ENCODE data around the gene HOXB9.
A peak's percentile ranks its signal among the peaks of the same experiment; 100 is the strongest.

HOXB9 gene

DNA sequence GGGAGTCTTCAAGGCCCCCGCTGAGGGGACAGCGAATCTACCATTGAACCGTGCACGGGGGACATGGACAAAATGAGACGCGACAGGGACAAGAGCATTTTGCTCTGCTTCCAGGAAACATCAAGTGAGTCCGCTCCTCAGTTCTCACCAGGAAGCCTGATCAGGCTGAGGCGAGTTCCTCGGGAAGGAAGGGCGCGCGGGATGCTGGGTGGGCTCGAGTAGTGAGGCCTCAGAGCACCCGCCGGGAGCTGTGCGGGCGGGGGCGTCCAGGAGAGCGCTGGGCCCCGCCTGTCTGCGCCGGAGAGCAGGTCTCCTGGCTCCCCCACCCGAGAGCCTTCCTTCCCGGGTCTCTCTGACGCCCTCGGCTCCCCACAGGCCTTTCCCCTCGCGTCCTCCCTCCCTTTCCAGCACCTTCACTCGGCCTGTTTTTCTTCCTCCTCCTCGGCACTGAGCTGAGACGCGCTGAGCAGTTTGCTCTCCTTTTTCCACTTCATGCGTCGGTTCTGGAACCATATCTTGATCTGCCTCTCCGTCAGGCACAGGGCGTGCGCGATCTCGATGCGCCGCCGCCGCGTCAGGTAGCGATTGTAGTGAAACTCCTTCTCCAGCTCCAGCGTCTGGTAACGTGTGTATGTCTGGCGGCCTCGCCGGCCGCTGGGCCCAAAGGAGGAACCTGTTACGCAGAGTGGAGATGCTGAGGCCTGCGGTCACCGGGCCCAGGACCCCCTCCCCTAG is 30.0 kb downstream of the HOXB9 start:
- peak in 1 of 4 experiments; percentile 24 for DNase-seq

DNA sequence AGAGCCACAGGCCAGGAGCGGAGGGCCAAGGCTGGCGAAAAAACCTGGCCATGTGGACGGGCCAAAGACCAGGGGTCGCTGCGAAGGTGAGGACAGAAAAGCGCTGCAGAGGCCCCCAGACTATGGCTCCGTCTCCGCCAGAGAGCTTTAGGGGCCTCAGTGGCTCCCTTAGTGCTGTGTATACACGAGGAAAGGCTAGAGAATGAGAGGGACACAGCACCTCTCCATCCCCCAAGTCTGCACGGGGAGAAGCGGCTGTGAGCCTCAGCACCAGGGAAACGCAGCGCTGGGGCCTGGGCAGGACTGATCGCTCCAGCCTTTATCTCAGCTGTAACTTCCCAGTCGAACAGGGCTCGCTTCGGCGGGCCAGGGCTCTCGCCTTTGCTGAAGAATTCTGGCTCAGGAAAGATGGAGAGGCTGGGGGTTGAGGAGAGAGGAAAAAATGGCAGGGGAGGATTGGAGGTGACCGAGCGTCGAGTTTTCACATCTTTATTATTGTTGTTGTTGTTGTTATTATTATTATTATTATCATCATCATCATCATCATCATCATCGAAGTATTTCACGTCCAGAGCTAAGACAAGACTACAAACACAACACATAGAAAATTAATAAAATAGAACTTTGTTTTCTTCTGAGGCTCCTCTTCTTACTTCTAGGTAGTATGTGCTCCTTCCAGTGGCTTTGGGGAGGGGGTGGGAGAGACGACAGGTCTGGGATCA is 30.7 kb downstream of the HOXB9 start:
- no peak for DNase-seq

DNA sequence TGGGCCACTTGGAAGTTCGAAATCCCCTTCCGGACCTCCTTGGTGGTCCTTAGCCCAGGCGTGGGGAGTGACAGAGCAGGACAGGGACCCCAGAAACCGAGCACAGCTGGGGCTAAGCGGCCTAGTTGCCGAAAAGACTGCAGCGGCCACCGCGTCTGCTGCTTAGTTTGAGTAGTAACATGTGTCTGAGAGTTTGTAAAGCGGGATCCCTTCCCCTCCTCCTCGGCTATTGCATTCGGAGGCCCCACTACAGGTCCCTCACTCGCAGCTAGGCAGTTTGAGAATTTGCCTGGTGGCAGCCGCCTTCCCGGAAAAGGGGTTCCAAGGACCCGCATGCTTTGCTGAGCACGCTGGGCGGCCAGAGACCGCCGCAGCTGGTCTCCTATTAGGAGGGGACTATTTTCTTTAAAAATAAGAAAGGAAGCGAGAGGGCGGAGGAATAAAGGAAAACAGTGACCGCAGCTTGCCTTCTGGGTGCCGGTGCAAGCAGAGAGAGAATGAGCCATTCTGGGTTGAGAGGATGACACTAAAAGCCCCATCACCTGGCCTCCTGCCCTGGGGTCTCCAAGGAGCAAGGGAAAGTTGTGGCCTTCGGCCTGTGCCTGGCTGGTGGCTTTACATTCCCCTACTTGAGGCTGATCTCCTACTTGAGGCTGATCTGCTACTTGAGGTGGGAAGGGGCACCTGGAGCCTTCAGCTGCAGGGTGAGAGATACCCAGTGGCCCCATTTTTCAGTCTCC is 31.4 kb downstream of the HOXB9 start:
- no peak for DNase-seq

DNA sequence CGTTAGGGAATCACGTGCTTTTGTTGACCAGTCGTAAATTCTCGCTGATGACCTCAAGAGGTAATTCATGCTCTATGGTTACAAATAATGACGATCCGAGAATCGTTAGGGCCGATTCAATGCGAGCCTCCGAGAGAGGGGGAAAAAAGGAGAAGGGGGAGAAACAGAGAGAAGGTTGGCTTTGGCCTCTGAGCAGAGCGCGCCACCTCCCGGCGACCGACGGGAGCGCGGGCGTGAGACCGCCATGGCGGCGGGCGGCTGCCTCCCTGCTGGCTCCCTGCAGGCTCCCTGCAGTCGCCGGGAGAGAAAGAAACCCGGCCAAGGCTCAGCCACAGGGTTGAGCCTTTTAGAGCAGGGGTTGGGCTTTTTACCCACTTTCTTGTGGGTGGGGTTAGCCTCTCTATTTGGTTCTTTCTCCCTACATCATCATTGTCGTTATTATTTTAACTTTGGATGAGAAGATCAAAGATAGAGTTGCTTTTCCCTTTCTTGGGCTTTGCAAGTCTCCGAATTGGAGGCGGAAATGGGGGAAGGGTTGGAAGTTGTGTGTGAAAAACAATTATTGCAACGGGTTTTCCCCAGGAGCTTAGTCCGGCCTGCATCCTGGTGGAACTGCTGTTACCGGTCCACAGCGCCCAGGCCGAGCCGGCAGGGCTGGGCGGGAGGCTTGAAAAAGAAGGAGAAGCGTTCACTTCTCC is 32.2 kb downstream of the HOXB9 start:
- peak; percentile 69 to 88 (median 84) for DNase-seq

DNA sequence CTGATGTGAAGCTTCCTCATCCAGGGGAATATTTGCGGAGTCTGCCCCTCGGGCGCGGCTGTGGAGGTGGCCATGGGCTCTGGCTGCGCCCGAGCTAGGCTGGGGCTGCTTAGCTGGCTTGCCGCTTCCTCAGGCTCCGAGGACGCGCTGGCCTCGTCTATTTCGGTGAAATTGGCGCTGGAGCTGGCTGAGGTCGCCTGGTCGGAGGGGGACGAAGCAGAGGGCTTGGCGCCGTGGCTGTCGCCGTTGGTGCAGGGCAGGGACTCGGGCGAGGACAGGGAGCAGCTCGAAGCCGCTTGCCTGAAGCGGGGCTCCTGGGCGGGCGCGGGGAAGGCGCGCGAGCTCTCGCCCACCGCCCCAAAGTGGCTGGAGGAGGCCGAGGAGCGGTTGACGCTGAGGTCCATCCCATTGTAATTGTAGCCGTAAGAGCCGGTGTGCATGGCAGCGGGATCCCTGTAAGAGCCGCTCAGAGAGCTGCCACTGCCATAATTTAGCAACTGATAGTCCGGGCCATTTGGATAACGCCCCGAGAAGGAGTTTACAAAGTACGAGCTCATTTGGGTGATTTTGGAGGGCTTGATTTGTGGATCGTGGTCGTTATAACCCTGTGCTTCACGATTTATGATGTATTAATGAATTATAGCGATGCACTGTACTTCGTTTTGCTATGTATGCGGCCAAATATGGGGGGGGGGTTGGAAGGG is 32.9 kb downstream of the HOXB9 start, which contains the start of gene HOXB5:
Gene HOXB5 (minus strand): TSS at position 654 of the 704 bp plus-strand sequence. CDS start 97 bp downstream, at position 557.
- peak in 3 of 4 experiments; percentile 17 to 50 (median 40) for DNase-seq

DNA sequence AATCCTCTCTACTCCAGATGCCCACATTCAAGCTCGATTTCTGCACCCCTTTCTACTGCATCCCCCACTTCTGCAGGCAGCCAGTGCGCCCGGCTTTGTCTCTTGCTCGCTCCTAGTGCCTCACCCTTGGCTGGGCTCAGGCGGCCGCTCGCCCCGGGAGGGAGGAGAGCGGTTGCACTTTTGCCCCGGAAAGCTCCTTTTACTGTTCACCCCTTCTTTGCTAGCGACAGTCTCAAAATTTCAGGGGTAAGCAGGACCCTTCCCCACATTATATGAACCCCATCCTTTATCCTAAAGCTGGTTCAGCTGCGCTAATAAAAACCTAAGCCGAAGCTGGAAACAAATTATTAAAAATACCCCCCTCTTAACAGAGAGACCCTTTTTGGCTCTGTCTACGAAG is 33.6 kb downstream of the HOXB9 start:
- peak in 1 of 4 experiments; percentile 17 for DNase-seq

DNA sequence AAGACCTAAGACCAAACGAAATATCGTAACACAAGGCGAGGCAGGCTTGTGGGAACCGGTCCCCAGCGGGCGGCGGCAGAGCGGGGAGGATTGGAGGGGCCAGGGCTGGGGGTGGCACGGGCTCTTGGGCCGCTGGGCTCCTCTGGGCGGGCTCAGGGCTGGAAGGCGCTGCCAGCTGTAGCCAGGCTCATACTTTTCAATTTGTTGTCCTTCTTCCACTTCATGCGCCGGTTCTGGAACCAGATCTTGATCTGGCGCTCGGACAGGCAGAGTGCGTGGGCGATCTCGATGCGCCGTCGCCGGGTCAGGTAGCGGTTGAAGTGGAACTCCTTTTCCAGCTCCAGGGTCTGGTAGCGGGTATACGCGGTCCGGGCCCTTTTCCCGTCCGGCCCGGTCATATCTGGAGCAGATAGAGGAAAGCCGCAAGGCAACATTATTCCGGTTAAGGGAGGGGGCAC is 34.1 kb downstream of the HOXB9 start:
- DNase-seq = peak in 1 of 4 experiments; percentile 15

DNA sequence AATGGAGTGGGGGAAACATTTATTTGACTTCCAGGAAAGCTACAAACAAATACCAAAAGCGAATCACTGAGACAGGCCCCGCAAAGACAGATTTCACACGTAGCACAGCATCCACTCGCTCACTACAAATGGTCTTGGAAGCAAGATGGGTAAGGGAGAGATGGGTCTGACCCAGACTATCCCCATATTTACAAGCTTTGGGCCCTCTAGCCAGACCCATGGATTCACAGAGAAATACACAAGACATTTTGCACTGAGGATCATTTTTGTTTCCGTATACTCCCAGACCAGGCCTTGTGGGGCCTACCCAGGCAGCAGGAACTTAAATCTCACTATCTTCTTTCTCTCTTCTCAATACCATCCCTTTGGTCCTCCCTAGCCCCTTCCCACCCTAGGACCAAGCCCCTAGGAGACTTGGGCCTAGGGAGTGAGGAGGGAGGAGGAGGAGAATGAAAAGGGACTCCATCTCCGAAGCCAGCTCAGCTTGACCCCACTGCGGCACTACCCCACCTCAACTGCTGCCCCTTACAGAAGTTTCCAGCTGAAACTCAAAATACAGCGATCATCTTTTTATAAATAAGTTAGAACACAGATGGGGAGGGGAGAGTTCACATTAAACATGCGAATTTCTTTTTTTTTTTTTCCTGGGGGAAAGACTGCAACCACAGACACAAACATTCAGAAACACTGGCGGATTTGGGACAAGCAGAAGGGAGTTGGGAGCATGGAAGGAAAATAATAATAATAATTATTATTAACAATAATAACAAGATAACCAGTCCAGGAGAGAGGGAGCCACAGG is 34.7 kb downstream of the HOXB9 start:
- DNase-seq = no peak

DNA sequence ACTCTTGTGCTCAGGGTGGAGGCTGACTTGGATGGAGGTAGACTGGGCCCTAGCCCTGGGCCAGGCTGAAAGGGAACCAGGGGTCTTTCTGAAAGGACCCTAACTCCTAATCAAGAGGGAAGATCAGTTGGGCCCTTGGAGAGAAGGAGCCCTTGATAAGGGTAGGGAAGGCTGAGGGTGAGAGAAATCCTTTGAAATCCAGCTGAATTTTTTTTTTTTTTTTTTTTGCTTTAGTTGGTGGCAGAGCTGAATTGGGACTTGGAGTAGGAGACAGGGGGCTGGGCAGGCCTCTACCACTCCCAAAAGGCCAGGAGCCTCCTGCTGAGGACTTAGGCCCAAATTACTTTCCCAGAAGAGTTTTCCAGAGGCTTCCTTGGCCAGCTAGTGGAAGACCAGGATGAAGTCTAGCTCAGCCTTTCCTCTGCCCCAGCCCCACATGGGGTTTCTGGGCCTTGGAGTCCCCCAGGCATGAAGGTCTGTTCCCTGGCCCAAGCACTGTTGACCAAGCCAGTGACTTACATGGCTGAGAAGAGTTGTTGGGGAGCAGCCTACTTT is 35.5 kb downstream of the HOXB9 start:
- DNase-seq = no peak

DNA sequence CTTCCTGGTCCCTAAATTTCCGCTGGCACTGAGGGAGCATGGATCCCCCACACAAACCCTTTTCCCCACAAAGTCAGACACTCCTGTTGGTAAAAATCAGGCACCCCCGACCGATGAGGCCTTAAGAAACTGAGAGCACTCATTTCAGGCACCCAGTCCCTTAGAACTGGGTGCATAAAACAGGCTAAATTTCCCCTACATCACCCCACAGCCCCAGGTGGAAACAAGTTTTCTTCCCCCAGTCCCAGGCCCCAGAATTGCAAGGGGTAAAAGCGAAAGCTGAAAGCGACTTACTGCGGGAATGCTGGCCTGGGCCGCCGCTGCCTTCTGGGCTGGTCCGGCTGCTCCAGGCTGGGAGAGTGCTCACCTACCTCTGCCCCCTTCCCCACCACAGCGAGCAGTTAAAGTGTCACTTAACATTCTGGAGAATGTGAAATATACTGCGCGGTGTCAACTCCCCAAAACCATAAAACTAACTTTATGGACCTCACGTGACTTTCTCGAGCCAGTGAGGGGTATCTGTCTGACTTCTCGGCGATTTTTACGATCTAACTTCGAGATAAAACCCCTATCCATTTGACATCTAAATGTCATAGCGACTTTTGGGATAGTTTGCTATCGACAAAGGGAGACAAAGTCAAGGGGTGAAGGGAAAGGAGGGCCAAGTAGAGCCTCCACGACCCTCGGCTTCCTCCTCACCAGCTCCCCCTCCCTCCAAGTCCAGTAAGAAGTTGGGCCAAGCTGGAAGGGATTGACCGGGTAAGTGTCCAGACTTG is 36.1 kb downstream of the HOXB9 start, which contains the start of gene HOXB3:
Gene HOXB3 (minus strand): TSS at position 411 of the 776 bp plus-strand sequence. CDS start 37,767 bp downstream, outside the sequence.
- DNase-seq = peak in 1 of 4 experiments; percentile 14

DNA sequence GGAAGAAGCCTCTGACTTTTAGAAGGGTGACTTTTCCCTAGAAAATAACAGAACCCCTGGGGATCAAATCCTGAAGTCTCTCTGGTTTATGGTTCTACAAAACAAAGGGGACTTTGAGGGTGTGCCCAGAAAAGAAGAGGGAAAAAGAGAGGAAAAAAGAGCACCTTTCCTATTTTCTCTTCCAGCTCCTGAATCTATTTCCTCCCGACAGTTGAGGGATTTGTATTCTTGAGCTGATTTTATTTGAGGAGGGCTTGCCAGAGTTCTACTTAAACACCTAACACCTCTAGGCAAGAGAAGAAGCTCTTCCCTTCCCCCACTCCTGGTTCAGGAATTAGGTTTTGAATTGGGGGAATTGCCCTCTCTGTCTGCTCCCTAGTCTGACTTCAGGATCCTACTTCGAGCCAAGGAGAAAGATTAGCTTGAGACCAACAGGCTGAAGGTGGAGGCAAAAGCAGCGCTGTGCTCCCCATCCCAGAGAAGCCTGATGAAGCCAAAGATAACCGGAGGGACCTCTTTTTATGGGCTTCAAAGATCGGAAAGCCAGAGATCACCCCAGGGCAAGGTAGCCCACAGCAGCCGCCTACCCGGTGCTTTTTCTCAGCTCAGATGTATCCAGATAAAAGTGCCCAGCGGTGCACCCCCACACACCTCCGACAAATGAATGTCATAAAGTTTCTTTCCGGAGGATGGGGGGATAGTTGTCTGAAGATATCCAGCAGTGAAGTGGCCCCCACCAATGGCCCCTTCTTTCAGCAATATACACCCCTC is 36.9 kb downstream of the HOXB9 start:
- no peak for DNase-seq

DNA sequence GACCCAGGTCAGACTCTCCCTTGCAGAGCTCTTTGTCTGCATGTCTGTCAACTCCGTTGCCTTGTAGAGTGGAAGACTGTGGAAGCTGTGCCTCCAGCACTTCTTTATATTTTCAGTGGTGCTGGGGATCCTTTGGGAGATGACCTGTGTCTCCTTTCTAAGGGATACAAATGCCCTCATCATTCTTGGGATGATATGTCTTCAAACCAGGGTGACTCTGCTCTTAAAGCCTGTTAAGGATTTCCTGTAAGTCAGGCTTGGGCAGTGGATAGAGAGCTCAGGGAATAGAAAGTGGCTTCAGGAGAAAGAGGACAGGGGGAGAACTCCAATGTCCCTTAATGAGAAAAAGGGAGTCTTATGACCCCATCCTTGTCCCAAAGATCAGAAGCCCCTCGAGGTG is 37.6 kb downstream of the HOXB9 start:
- DNase-seq = no peak

DNA sequence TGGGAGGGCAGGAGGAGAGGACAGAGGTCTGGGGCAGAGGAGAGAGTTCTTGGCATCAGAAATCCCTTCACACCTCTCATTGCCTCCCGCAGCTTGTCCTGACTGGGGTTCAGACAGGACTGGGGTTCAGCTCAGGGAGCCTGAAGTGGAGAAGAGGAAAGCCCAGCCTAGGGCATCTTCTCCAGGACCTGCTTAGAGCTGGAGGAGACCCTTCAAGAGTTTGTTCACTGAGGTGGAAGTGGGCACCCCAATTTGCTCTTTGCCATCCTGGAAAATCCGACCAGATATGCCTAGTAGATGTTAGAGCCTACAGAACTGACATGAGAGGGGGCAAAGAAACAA is 38.1 kb downstream of the HOXB9 start:
- DNase-seq = no peak

DNA sequence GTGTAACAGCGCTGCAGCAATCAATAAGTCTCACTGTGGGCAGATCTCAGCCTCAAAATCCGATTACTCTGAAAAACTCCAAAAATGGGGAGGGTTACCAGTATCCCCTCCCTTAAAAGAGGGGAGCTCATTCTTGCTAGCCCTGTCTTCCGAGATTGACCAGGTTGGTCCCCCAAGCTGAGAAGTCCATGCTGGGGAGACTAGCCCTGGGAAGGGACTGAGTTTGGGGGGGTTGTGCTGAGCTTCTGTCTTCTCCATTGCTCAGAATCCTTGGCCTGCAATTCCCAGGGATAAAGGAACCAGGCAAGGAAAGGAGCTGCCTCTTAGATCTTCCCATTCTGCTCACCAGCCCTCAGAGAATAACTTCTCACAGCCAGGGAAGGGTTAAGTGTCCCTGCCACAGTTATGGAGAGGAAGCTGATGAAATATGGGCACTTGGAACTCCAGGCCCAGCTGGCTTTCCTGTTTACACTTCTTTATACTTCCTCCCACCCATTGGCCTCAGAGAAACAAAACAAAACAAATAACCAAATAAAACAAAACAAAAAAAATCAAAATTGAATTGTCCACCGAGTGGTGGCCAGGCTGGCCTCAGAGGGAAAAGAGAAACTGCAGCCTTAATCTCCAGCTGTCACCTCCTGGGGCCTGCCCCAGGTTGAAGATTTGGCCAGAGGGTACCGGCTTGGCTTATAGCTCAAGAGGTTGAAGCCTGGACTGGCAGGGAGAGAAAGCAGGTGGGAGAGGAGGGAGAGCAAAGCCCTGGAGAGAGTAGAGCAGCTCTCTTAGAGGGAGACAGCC is 38.7 kb downstream of the HOXB9 start:
- peak in 3 of 4 experiments; percentile 47 to 60 (median 54) for DNase-seq

DNA sequence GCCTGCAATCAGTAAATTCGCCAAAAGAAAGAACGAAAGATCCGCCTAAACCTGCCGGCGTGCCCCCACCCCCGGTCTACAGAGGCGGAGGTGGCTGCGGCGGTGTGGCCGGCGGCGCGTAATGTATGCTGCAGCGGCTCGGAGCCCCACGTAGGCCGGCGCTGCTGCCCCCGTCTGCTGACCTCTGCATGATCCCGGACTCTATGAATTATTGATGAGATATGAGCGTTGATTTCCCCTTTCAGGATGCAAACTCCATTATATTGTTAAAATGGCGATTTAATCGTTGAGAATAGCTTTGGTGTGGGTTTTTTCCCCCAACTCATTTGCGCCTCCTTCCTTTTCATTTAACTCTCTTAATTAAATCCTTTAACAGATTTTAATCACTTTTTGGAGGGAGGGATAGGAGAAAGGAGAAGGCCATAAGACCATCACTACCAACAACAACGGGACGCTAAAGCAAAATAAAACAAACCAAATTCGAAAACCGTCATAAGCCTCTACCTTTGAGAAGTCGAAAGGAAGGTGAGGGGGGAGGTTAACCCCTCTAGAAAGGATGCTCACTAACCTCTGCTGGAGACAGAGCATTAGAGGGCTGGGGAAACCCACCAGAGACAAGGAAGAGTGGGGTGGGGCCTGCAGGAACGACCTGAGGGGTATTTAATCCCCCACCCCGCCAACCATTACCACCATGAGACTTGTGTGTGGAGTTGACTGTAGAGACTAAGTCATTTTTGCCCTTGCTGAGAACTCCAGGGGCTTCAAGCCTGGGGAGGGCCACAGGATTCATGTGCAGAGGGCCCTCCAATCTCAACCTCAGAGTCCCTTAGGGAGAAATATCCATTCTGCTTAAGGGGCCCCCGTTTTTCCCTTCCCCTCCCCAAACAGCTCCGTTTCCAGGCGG is 39.6 kb downstream of the HOXB9 start:
- peak in 3 of 4 experiments; percentile 16 to 45 (median 35) for DNase-seq

DNA sequence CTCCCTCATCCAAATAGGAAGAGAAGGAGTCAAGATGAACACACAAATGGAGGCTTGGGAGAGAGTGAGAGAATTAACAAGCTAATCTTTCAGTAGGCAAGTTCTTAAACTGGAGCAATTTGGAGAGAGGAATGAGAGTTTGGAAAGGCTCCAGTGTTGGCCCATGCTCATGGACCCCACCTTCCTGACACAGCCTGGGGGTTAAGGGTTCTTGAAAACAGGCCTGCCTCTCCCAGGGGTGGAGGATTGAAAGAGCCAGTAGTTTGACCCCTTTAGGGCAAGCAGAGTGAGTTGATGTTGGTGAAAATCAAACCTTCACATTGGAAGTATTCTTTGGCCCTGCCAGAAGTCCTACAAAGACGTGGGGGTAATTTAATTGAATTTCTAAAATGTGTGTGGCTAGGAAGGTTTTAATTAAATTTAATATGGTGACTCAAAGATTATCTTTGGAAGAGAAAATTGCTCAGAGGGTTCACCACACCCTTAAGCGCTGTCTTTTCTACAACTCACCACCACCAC is 41.9 kb downstream of the HOXB9 start:
- no peak for DNase-seq
